ENCODE data around the gene TRIM74.
"Not testable (repeated sequence)": the region's sequence is repeated elsewhere in the genome, so short reads cannot be mapped to it uniquely, and the experiment has no call there.

- not testable (repeated sequence) for TF ChIP-seq CTCF (IDR thresholded peaks at IDR 0.05; ENCODE audit: poor library complexity); EZH2 (IDR thresholded peaks at IDR 0.05; ENCODE audit: borderline replicate concordance)
These were observed 6.2 kb downstream of the TRIM74 start for GRCh38 chr7:72963056-72963455.
